Testis (tissue), 3 donors: ENCODE results near the gene MED25. TPM values are rescaled to one million over a fixed set of nuclear protein-coding genes. Genes with fewer than 3 reads are reported as not detected.

ENCODE experiments used
- DNase-seq: peaks from one replicate; pipeline ENCODE4 v3.0.0-alpha.2; 2019
- H3K27ac ChIP-seq, 2 donors: fragments of 200-600 bp; sonication (generic); one replicate each; pipeline ENCODE4 v1.5.1; 2019
- H3K27me3 ChIP-seq: fragments of 200-600 bp; sonication (generic); one replicate; pipeline ENCODE4 v1.5.1; 2019
- H3K36me3 ChIP-seq: fragments of 200-600 bp; sonication (generic); one replicate; pipeline ENCODE4 v1.5.1; 2017; ENCODE audit warnings: low read depth; ENCODE audit errors: missing control alignments
- H3K4me1 ChIP-seq: fragments of 200-600 bp; sonication (generic); one replicate; pipeline ENCODE4 v1.5.1; 2019
- H3K4me3 ChIP-seq, 2 donors: fragments of 200-600 bp; sonication (generic); one replicate each; pipeline ENCODE4 v1.5.1; 2017 to 2019
- H3K9me3 ChIP-seq: fragments of 200-600 bp; sonication (generic); one replicate; pipeline ENCODE4 v1.5.1; 2017
- CTCF ChIP-seq, 3 experiments: fragments of 450-650 bp in 2 of 3; fragments of 200-600 bp in 1 of 3; sonication (generic) in 1 of 3; IDR thresholded peaks; one replicate each; pipeline ENCODE4 v1.5.1; 2016 to 2019; ENCODE audit warnings: antibody characterized with exemption in 3 of 3, mild to moderate bottlenecking in 2 of 3, moderate library complexity in 1 of 3
- POLR2A ChIP-seq: fragments of 450-650 bp; IDR thresholded peaks from one replicate; pipeline ENCODE4 v1.6.1; 2017; ENCODE audit warnings: antibody characterized with exemption, mild to moderate bottlenecking, moderate library complexity
- WGBS, 2 donors: methylation state at CpG; one replicate each; pipeline ENCODE4 v1.1.5; 2018; 5-methylcytosine and 5-hydroxymethylcytosine counted together
- intact Hi-C: fragments of 100-400 bp; cut with DNase I; formaldehyde crosslinking; loops from one replicate; pipeline ENCODE4 v1.15.1; 2023; ENCODE audit warnings: low total_unique reads
- microRNA-seq, 2 donors: library from miRNA; unstranded; fragments of <30 nt; microRNA quantifications; one replicate each; pipeline ENCODE4, GENCODE V29; 2016; ENCODE audit warnings: borderline number of aligned reads in 2 of 2, borderline replicate concordance in 1 of 2
- polyA plus RNA-seq: library from polyadenylated mRNA; stranded (reverse); fragments of 350-450 nt; fragmentation: Illumina TruSeq; extraction: RNeasy Lipid Tissue Mini Kit (QIAGEN cat#74804); gene quantifications from one replicate; pipeline ENCODE4 v1.2.3, GENCODE V29; 2014; ENCODE audit warnings: low read depth, low replicate concordance; ENCODE audit not compliant: insufficient read depth
- small RNA-seq, 2 donors: library from RNA; depleted of rRNA; stranded (forward); fragments of <200 nt; gene quantifications; one replicate each; pipeline ENCODE3, GENCODE V24; 2016
- total RNA-seq, 2 donors: library from RNA; depleted of rRNA; stranded (reverse); fragments of >200 nt; gene quantifications; one replicate each; pipeline ENCODE4 v1.2.3, GENCODE V29; 2016

Gene MED25
- total and polyA plus RNA-seq, 3 donors from 2014 or later = 156 to 246 (median 244) TPM

GRCh38 chr19:49884760-49885159, 66.7 kb downstream of the MED25 start:
- peaks cover 4% of the 10 kb centered on the region for H3K36me3 ChIP-seq
- DNase-seq = no peak
- H3K4me1 ChIP-seq = no peaks in the 10 kb centered on the region
- H3K4me3 ChIP-seq = no peak overlapping the region
- H3K9me3 ChIP-seq = no peaks in the 10 kb centered on the region
- no peak for TF ChIP-seq CTCF (IDR thresholded peaks at IDR 0.05)
- TF ChIP-seq POLR2A = no peak
- WGBS, 2 donors = 94 to 100% methylated on average over 3 of the region's 3 CpGs
- H3K27me3 ChIP-seq = no peaks in the 10 kb centered on the region
- intact Hi-C loops = no loop called here
- H3K27ac ChIP-seq = no peak overlapping the region

Small RNAs within 50 kb of the gene (microRNA-seq; reads per million reads assigned to microRNA genes)
- gene MIR4749 = 1.4 reads per million in 2 donors
- gene MIR6799 = 0 to 1.4 reads per million in 2 donors
- gene MIR6800 = 0 to 0.69 reads per million in 2 donors

Small RNAs within 50 kb of the gene (small RNA-seq; reads per million reads assigned to genes)
- gene MIR4749 = 0 to 0.09 reads per million in 2 donors
- gene MIR6799 = 0 reads per million in 2 donors

Other genes with a start within 250 kb of the MED25 start
- 100 to 1,000 TPM; 145 to 151 TPM for gene NOSIP, start 237.7 kb upstream of the MED25 start, total RNA-seq
- 241 TPM for gene NOSIP, start 237.7 kb upstream of the MED25 start, polyA plus RNA-seq
- gene PRRG2, start 237.0 kb upstream of the MED25 start, total RNA-seq = 1 to 10 TPM in 1 of 2 donors, under 1 TPM in 1; 0.71 to 1.9 TPM
- gene PRRG2, start 237.0 kb upstream of the MED25 start, polyA plus RNA-seq = 3.0 TPM
- 10 to 100 TPM; 32.8 to 33.1 TPM for gene PRR12, start 227.1 kb upstream of the MED25 start, total RNA-seq
- gene PRR12, start 227.1 kb upstream of the MED25 start, polyA plus RNA-seq = 15.7 TPM
- 10 to 100 TPM; 39.3 to 41.5 TPM for gene RRAS, start 178.1 kb upstream of the MED25 start, total RNA-seq
- gene RRAS, start 178.1 kb upstream of the MED25 start, polyA plus RNA-seq = 69.2 TPM
- 10 to 100 TPM; 70.8 to 78.1 TPM for gene SCAF1, start 176.1 kb upstream of the MED25 start, total RNA-seq
- 51.4 TPM for gene SCAF1, start 176.1 kb upstream of the MED25 start, polyA plus RNA-seq
- 10 to 100 TPM; 50.1 to 51.6 TPM for gene IRF3, start 152.4 kb upstream of the MED25 start, total RNA-seq
- gene IRF3, start 152.4 kb upstream of the MED25 start, polyA plus RNA-seq = 34.9 TPM
- gene BCL2L12, start 152.4 kb upstream of the MED25 start, total RNA-seq = 10 to 100 TPM; 11.3 to 19.3 TPM
- gene BCL2L12, start 152.4 kb upstream of the MED25 start, polyA plus RNA-seq = 17.3 TPM
- 100 to 1,000 TPM; 192 to 272 TPM for gene PRMT1, start 141.0 kb upstream of the MED25 start, total RNA-seq
- 201 TPM for gene PRMT1, start 141.0 kb upstream of the MED25 start, polyA plus RNA-seq
- 1 to 10 TPM; 2.9 to 5.0 TPM for gene ADM5, start 128.7 kb upstream of the MED25 start, total RNA-seq
- gene ADM5, start 128.7 kb upstream of the MED25 start, polyA plus RNA-seq = 2.2 TPM
- 1 to 10 TPM; 8.8 to 9.8 TPM for gene CPT1C, start 127.2 kb upstream of the MED25 start, total RNA-seq
- gene CPT1C, start 127.2 kb upstream of the MED25 start, polyA plus RNA-seq = 17.1 TPM
- 100 to 1,000 TPM in 1 of 2 donors, 10 to 100 TPM in 1; 65.3 to 101 TPM for gene TSKS, start 55.0 kb upstream of the MED25 start, total RNA-seq
- gene TSKS, start 55.0 kb upstream of the MED25 start, polyA plus RNA-seq = 137 TPM
- gene AP2A1, start 51.3 kb upstream of the MED25 start, total RNA-seq = 100 to 1,000 TPM; 301 to 358 TPM
- 226 TPM for gene AP2A1, start 51.3 kb upstream of the MED25 start, polyA plus RNA-seq
- 100 to 1,000 TPM in 1 of 2 donors, 10 to 100 TPM in 1; 56.0 to 101 TPM for gene FUZ, start 5.0 kb upstream of the MED25 start, total RNA-seq
- gene FUZ, start 5.0 kb upstream of the MED25 start, polyA plus RNA-seq = 98.0 TPM
- gene PTOV1, start 32.9 kb downstream of the MED25 start, total RNA-seq = 100 to 1,000 TPM; 257 to 260 TPM
- gene PTOV1, start 32.9 kb downstream of the MED25 start, polyA plus RNA-seq = 235 TPM
- gene PNKP, start 49.3 kb downstream of the MED25 start, total RNA-seq = 100 to 1,000 TPM; 110 to 125 TPM
- 45.5 TPM for gene PNKP, start 49.3 kb downstream of the MED25 start, polyA plus RNA-seq
- 10 to 100 TPM; 35.0 to 35.7 TPM for gene AKT1S1, start 59.1 kb downstream of the MED25 start, total RNA-seq
- gene AKT1S1, start 59.1 kb downstream of the MED25 start, polyA plus RNA-seq = 42.8 TPM
- 10 to 100 TPM; 47.2 to 49.1 TPM for gene TBC1D17, start 59.4 kb downstream of the MED25 start, total RNA-seq
- gene TBC1D17, start 59.4 kb downstream of the MED25 start, polyA plus RNA-seq = 31.1 TPM
- 10 to 100 TPM; 17.1 to 20.4 TPM for gene IL4I1, start 78.6 kb downstream of the MED25 start, total RNA-seq
- gene IL4I1, start 78.6 kb downstream of the MED25 start, polyA plus RNA-seq = 61.9 TPM
- 10 to 100 TPM; 31.3 to 38.5 TPM for gene ATF5, start 110.9 kb downstream of the MED25 start, total RNA-seq
- gene ATF5, start 110.9 kb downstream of the MED25 start, polyA plus RNA-seq = 64.5 TPM
- gene NUP62, start 111.2 kb downstream of the MED25 start, total RNA-seq = 100 to 1,000 TPM in 1 of 2 donors, 10 to 100 TPM in 1; 78.4 to 112 TPM
- 135 TPM for gene NUP62, start 111.2 kb downstream of the MED25 start, polyA plus RNA-seq
- 1 to 10 TPM; 6.0 to 8.5 TPM for gene SIGLEC11, start 142.9 kb downstream of the MED25 start, total RNA-seq
- 5.8 TPM for gene SIGLEC11, start 142.9 kb downstream of the MED25 start, polyA plus RNA-seq
- 100 to 1,000 TPM; 143 to 237 TPM for gene VRK3, start 207.1 kb downstream of the MED25 start, total RNA-seq
- gene VRK3, start 207.1 kb downstream of the MED25 start, polyA plus RNA-seq = 375 TPM
- gene ZNF473, start 207.7 kb downstream of the MED25 start, total RNA-seq = 10 to 100 TPM; 77.7 to 92.8 TPM
- gene ZNF473, start 207.7 kb downstream of the MED25 start, polyA plus RNA-seq = 106 TPM